Naive thymus-derived CD8-positive, alpha-beta T cell (primary cell): Measurements from ENCODE around the gene GIPC2. TPM values are rescaled to one million over a fixed set of nuclear protein-coding genes. Genes with fewer than 3 reads are reported as not detected.

ENCODE experiments used
- ATAC-seq, 2 donors: fragments of 150-1000 bp; cut with Tn5 transposase in 1 of 2; sonication (Bioruptor Pico), chemical (Tn5 transposase) in 1 of 2; 1 replicate in 1 of 2; 2 replicates in 1 of 2; pipeline ENCODE4 v1.10.0; 2021; ENCODE audit warnings: mild to moderate bottlenecking in 2 of 2, moderate library complexity in 2 of 2
- POLR2A ChIA-PET: fragments of 350-600 bp; sonication (Branson Sonifier 250); formaldehyde crosslinking; loops from one replicate; lab custom pipeline; 2021; ENCODE audit warnings: antibody characterized with exemption; lab: Charles Lee
- DNase-seq, 10 donors: peaks; one replicate each; pipeline versions ENCODE4 v3.0.0 to v3.0.0-alpha.2; 2020 to 2022
- H3K27ac Mint-ChIP-seq, 10 donors: one replicate each; pipeline ENCODE4 v1.8.0; 2020 to 2022; ENCODE audit warnings: mild to moderate bottlenecking in 10 of 10, mixed read lengths in 10 of 10, moderate library complexity in 4 of 10, inconsistent platforms in 1 of 10
- H3K27me3 Mint-ChIP-seq, 5 donors: one replicate each; pipeline ENCODE4 v1.8.0; 2021 to 2022; ENCODE audit warnings: mixed read lengths in 5 of 5
- H3K36me3 Mint-ChIP-seq, 3 donors: one replicate each; pipeline ENCODE4 v1.8.0; 2020 to 2022; ENCODE audit warnings: mixed read lengths in 3 of 3, mild to moderate bottlenecking in 2 of 3, inconsistent platforms in 1 of 3
- H3K4me1 Mint-ChIP-seq, 4 donors: one replicate each; pipeline ENCODE4 v1.8.0; 2021 to 2022; ENCODE audit warnings: mixed read lengths in 4 of 4
- H3K4me3 Mint-ChIP-seq, 10 donors: one replicate each; pipeline ENCODE4 v1.8.0; 2020 to 2022; ENCODE audit warnings: mild to moderate bottlenecking in 10 of 10, mixed read lengths in 10 of 10, moderate library complexity in 6 of 10, inconsistent platforms in 1 of 10
- H3K9me3 Mint-ChIP-seq, 9 donors: one replicate each; pipeline ENCODE4 v1.8.0; 2020 to 2022; ENCODE audit warnings: mixed read lengths in 9 of 9, mild to moderate bottlenecking in 3 of 9, inconsistent platforms in 1 of 9, moderate library complexity in 1 of 9
- polyA plus RNA-seq, 3 donors: library from polyadenylated mRNA; unstranded; fragments of 300-500 nt; fragmentation: Illumina TruSeq; gene quantifications; one replicate each; pipeline ENCODE4 v1.2.3, GENCODE V29; 2021
- total RNA-seq, 8 experiments: library from RNA in 2 of 8; stranded (reverse) in 2 of 8; gene quantifications; one replicate each; pipeline ENCODE4 v1.2.3 and lab custom pipeline; 2021 to 2026

Gene GIPC2
- total and polyA plus RNA-seq, 5 experiments from 2014 or later: 0.05 to 0.52 (median 0.26) TPM

GRCh38 chr1:78177708-78178270 lies 132.0 kb downstream of the GIPC2 start:
- no peak overlapping the region for H3K27ac Mint-ChIP-seq
- H3K4me1 Mint-ChIP-seq: no peaks in the 10 kb centered on the region
- POLR2A ChIA-PET: no interaction called here
- no peak for ATAC-seq
- no peak for DNase-seq
- H3K36me3 Mint-ChIP-seq: no peaks in the 10 kb centered on the region
- peaks cover 0 to 11% (median 2%) of the 10 kb centered on the region in 5 donors for H3K27me3 Mint-ChIP-seq
- no peak overlapping the region for H3K4me3 Mint-ChIP-seq
- peaks cover 0 to 4% (median 0%) of the 10 kb centered on the region in 9 donors for H3K9me3 Mint-ChIP-seq

GRCh38 chr1:78178816-78179215 lies 133.1 kb downstream of the GIPC2 start:
- DNase-seq: no peak

GRCh38 chr1:78184460-78185072 lies 138.8 kb downstream of the GIPC2 start:
- Mint-ChIP-seq H3K36me3 (no peaks in the 10 kb centered on the region), H3K4me3 (no peak overlapping the region), H3K4me1 (no peaks in the 10 kb centered on the region), H3K27me3 (peaks cover 0 to 8% (median 2%) of the 10 kb centered on the region in 5 donors), H3K9me3 (peaks cover 0 to 4% (median 0%) of the 10 kb centered on the region in 9 donors), H3K27ac (no peak overlapping the region)
- no peak for DNase-seq
- ATAC-seq: no peak
- POLR2A ChIA-PET: no interaction called here

More at GRCh38 chr1:78178816-78179215, 133.1 kb downstream of the GIPC2 start:
- no peak overlapping the region for H3K4me3 Mint-ChIP-seq
- no peaks in the 10 kb centered on the region for H3K4me1 Mint-ChIP-seq
- no peak overlapping the region for H3K27ac Mint-ChIP-seq
- no peaks in the 10 kb centered on the region for H3K36me3 Mint-ChIP-seq
- peaks cover 0 to 4% (median 0%) of the 10 kb centered on the region in 9 donors for H3K9me3 Mint-ChIP-seq
- H3K27me3 Mint-ChIP-seq: peaks cover 0 to 8% (median 2%) of the 10 kb centered on the region in 5 donors
- POLR2A ChIA-PET: no interaction called here
- no peak for ATAC-seq

Other genes with a start within 250 kb of the GIPC2 start
- under 1 TPM; 0.26 to 0.33 TPM for gene NEXN, start 157.3 kb upstream of the GIPC2 start, total RNA-seq
- gene NEXN, start 157.3 kb upstream of the GIPC2 start, polyA plus RNA-seq: 1 to 10 TPM in 1 of 3 donors, under 1 TPM in 2; 0.36 to 1.7 (median 0.74) TPM
- gene FUBP1, start 66.9 kb upstream of the GIPC2 start, total RNA-seq: 100 to 1,000 TPM; 241 to 249 TPM
- 10 to 100 TPM; 47.8 to 54.5 (median 49.0) TPM for gene FUBP1, start 66.9 kb upstream of the GIPC2 start, polyA plus RNA-seq
- 10 to 100 TPM; 16.9 to 23.0 TPM for gene DNAJB4, start 41.0 kb upstream of the GIPC2 start, total RNA-seq
- gene DNAJB4, start 41.0 kb upstream of the GIPC2 start, polyA plus RNA-seq: 1 to 10 TPM; 3.7 to 6.3 (median 5.8) TPM